Esophagus squamous epithelium (tissue), 5 donors: Measurements from ENCODE around the gene RASGRF1. TPM values are rescaled to one million over a fixed set of nuclear protein-coding genes. Genes with fewer than 3 reads are reported as not detected.

Experiments used
- DNase-seq: peaks from one replicate; lab custom pipeline; 2025; lab: John Stamatoyannopoulos, UW
- H3K27ac ChIP-seq, 4 donors: fragments of 200-600 bp; sonication (generic); one replicate each; pipeline ENCODE4 v1.5.1; 2016 to 2019; ENCODE audit warnings: mild to moderate bottlenecking in 1 of 4
- H3K27me3 ChIP-seq, 4 donors: fragments of 200-600 bp; sonication (generic); 1 replicate in 3 of 4; 2 replicates in 1 of 4; pipeline versions ENCODE4 v1.5.1 to v1.6.0; 2017 to 2021; ENCODE audit warnings: antibody characterized with exemption in 1 of 4
- H3K36me3 ChIP-seq, 3 donors: fragments of 200-600 bp; sonication (generic); one replicate each; pipeline ENCODE4 v1.5.1; 2016 to 2019
- H3K4me1 ChIP-seq, 3 donors: fragments of 200-600 bp; sonication (generic); one replicate each; pipeline ENCODE4 v1.5.1; 2017 to 2019
- H3K4me3 ChIP-seq, 4 donors: fragments of 200-600 bp; sonication (generic); 1 replicate in 3 of 4; 2 replicates in 1 of 4; pipeline ENCODE4 v1.5.1; 2016 to 2019; ENCODE audit warnings: mild to moderate bottlenecking in 2 of 4, moderate library complexity in 1 of 4
- H3K9me3 ChIP-seq, 3 donors: fragments of 200-600 bp; sonication (generic); one replicate each; pipeline ENCODE4 v1.5.1; 2016 to 2019
- CTCF ChIP-seq, 6 experiments: fragments of 450-650 bp in 4 of 6; fragments of 200-600 bp in 2 of 6; sonication (generic) in 2 of 6; IDR thresholded peaks; one replicate each; pipeline ENCODE4 v1.5.1; 2016 to 2019; ENCODE audit warnings: antibody characterized with exemption in 6 of 6, mild to moderate bottlenecking in 4 of 6, moderate library complexity in 4 of 6
- POLR2A ChIP-seq, 4 donors: fragments of 450-650 bp; IDR thresholded peaks; one replicate each; pipeline ENCODE4 v1.6.1; 2017; ENCODE audit warnings: antibody characterized with exemption in 4 of 4, mild to moderate bottlenecking in 4 of 4, moderate library complexity in 3 of 4
- WGBS, 2 donors: methylation state at CpG; one replicate each; pipeline ENCODE4 v1.1.5; 2018; 5-methylcytosine and 5-hydroxymethylcytosine counted together
- intact Hi-C: fragments of 100-400 bp; cut with DNase I; formaldehyde crosslinking; loops from one replicate; pipeline ENCODE4 v1.15.0; 2022
- total RNA-seq, 4 donors: library from RNA; depleted of rRNA; stranded (reverse); fragments of >200 nt; gene quantifications; one replicate each; pipeline ENCODE4 v1.1.0, GENCODE V29; 2016
- donor health status: DM: yes; HTN: yes; CAD: no.

RASGRF1 gene
- total RNA-seq, 4 donors from 2014 or later, result 0.23 TPM; not detected in 3

- H3K27ac ChIP-seq, result no peak overlapping the region
Measured at GRCh38 chr15:78968539-78969271, 121.9 kb downstream of the RASGRF1 start.

GRCh38 chr15:78968114-78968513 lies 122.5 kb downstream of the RASGRF1 start:
- intact Hi-C loops, result no loop called here
- WGBS, 2 donors, result 74 to 95% methylated on average over 2 of the region's 2 CpGs
- Histone ChIP-seq H3K36me3 (no peaks in the 10 kb centered on the region), H3K27ac (no peak overlapping the region), H3K9me3 (no peaks in the 10 kb centered on the region), H3K4me3 (no peak overlapping the region), H3K4me1 (peaks cover 0 to 6% (median 0%) of the 10 kb centered on the region in 3 donors), H3K27me3 (no peaks in the 10 kb centered on the region)
- no peak for DNase-seq
- TF ChIP-seq CTCF (IDR thresholded peaks at IDR 0.05), result no peak
- TF ChIP-seq POLR2A (IDR thresholded peaks at IDR 0.05), result no peak

More at GRCh38 chr15:78968539-78969271, 121.9 kb downstream of the RASGRF1 start:
- Histone ChIP-seq H3K27me3 (no peaks in the 10 kb centered on the region), H3K9me3 (no peaks in the 10 kb centered on the region), H3K4me3 (no peak overlapping the region), H3K4me1 (peaks cover 0 to 6% (median 0%) of the 10 kb centered on the region in 3 donors), H3K36me3 (no peaks in the 10 kb centered on the region)
- TF ChIP-seq POLR2A (IDR thresholded peaks at IDR 0.05) (no peak), CTCF (IDR thresholded peaks at IDR 0.05) (no peak)
- no peak for DNase-seq
- intact Hi-C loops, result no loop called here
- 71 to 82% methylated on average over 5 of the region's 5 CpGs for WGBS, 2 donors

GRCh38 chr15:78960308-78960707 lies 130.3 kb downstream of the RASGRF1 start:
- WGBS, 2 donors, result 86 to 93% methylated on average over 2 to 3 of the region's 6 CpGs
- Histone ChIP-seq H3K27me3 (no peaks in the 10 kb centered on the region), H3K4me1 (no peaks in the 10 kb centered on the region), H3K36me3 (no peaks in the 10 kb centered on the region), H3K9me3 (no peaks in the 10 kb centered on the region), H3K4me3 (no peak overlapping the region), H3K27ac (no peak overlapping the region)
- intact Hi-C loops, result no loop called here
- DNase-seq, result no peak
- TF ChIP-seq CTCF (IDR thresholded peaks at IDR 0.05) (no peak), POLR2A (IDR thresholded peaks at IDR 0.05) (no peak)

- intact Hi-C loops, result no loop called here
- no peak overlapping the region for H3K4me3 ChIP-seq
- no peaks in the 10 kb centered on the region for H3K4me1 ChIP-seq
- H3K27ac ChIP-seq, result no peak overlapping the region
- no peaks in the 10 kb centered on the region for H3K36me3 ChIP-seq
- TF ChIP-seq POLR2A (IDR thresholded peaks at IDR 0.05) (no peak), CTCF (IDR thresholded peaks at IDR 0.05) (no peak)
- WGBS, 2 donors, result 87 to 93% methylated on average over 6 to 10 of the region's 10 CpGs
- no peak for DNase-seq
- H3K27me3 ChIP-seq, result no peaks in the 10 kb centered on the region
- H3K9me3 ChIP-seq, result no peaks in the 10 kb centered on the region
Measured at GRCh38 chr15:78959360-78959759, 131.2 kb downstream of the RASGRF1 start.

GRCh38 chr15:78957416-78958093 lies 133.0 kb downstream of the RASGRF1 start:
- no peaks in the 10 kb centered on the region for H3K27me3 ChIP-seq
- intact Hi-C loops, result no loop called here
- H3K36me3 ChIP-seq, result no peaks in the 10 kb centered on the region
- H3K4me3 ChIP-seq, result no peak overlapping the region
- H3K9me3 ChIP-seq, result no peaks in the 10 kb centered on the region
- no peak for DNase-seq
- WGBS, 2 donors, result 76 to 80% methylated on average over 9 of the region's 9 CpGs
- H3K27ac ChIP-seq, result no peak overlapping the region
- TF ChIP-seq CTCF (IDR thresholded peaks at IDR 0.05), result no peak
- TF ChIP-seq POLR2A (IDR thresholded peaks at IDR 0.05), result no peak
- H3K4me1 ChIP-seq, result peaks cover 0 to 2% (median 0%) of the 10 kb centered on the region in 3 donors
